GM18517 (cell line): ENCODE results near the gene CLTB.
"Not testable (repeated sequence)": the region's sequence is repeated elsewhere in the genome, so short reads cannot be mapped to it uniquely, and the experiment has no call there.

Experiments used
- ATAC-seq: cut with Tn5 transposase; IDR thresholded peaks from one replicate; pipeline ENCODE4 v1.9.1; 2021; ENCODE audit warnings: mild to moderate bottlenecking, moderate library complexity; ENCODE audit not compliant: unreplicated experiment

Gene CLTB

GRCh38 chr5:176429972-176430371, 13.6 kb upstream of the CLTB start:
- ATAC-seq, result no peak

- no peak for ATAC-seq
Measured at GRCh38 chr5:176427971-176428370, 11.6 kb upstream of the CLTB start.

- no peak for ATAC-seq
Measured at GRCh38 chr5:176426876-176427275, 10.5 kb upstream of the CLTB start.

- no peak for ATAC-seq
Measured at GRCh38 chr5:176425791-176426190, 9.5 kb upstream of the CLTB start.

GRCh38 chr5:176425138-176425537, 8.8 kb upstream of the CLTB start:
- no peak for ATAC-seq

GRCh38 chr5:176424181-176424580, 7.8 kb upstream of the CLTB start:
- no peak for ATAC-seq

- ATAC-seq, result no peak
Measured at GRCh38 chr5:176420972-176421544, 4.7 kb upstream of the CLTB start.

- no peak for ATAC-seq
Measured at GRCh38 chr5:176420086-176420485, 3.7 kb upstream of the CLTB start.

GRCh38 chr5:176418251-176418650, 1.9 kb upstream of the CLTB start:
- ATAC-seq, result no peak

GRCh38 chr5:176416965-176417364, 626 bp upstream of the CLTB start:
- ATAC-seq, result no peak

GRCh38 chr5:176415240-176415951, 943 bp downstream of the CLTB start:
- ATAC-seq, result no peak

- ATAC-seq, result no peak
Measured at GRCh38 chr5:176414704-176415103, 1.6 kb downstream of the CLTB start.

GRCh38 chr5:176413709-176414191, 2.6 kb downstream of the CLTB start:
- ATAC-seq, result no peak

GRCh38 chr5:176413255-176413565, 3.1 kb downstream of the CLTB start:
- no peak for ATAC-seq

- ATAC-seq, result no peak
Measured at GRCh38 chr5:176412517-176413254, 3.7 kb downstream of the CLTB start.

- ATAC-seq, result no peak
Measured at GRCh38 chr5:176410486-176411180, 5.7 kb downstream of the CLTB start.

GRCh38 chr5:176409765-176410164, 6.6 kb downstream of the CLTB start:
- ATAC-seq, result no peak

GRCh38 chr5:176408590-176408989, 7.7 kb downstream of the CLTB start:
- no peak for ATAC-seq

- ATAC-seq, result not testable (repeated sequence)
Measured at GRCh38 chr5:176408252-176408573, 8.1 kb downstream of the CLTB start.

- ATAC-seq, result no peak
Measured at GRCh38 chr5:176407456-176408251, 8.7 kb downstream of the CLTB start.
